ENCODE results near the gene BLID. TPM values are rescaled to one million over a fixed set of nuclear protein-coding genes. Genes with fewer than 3 reads are reported as not detected.

The BLID gene
- total and polyA plus RNA-seq, 5 donors, result 0.57 to 2.4 (median 1.7) TPM

DNA sequence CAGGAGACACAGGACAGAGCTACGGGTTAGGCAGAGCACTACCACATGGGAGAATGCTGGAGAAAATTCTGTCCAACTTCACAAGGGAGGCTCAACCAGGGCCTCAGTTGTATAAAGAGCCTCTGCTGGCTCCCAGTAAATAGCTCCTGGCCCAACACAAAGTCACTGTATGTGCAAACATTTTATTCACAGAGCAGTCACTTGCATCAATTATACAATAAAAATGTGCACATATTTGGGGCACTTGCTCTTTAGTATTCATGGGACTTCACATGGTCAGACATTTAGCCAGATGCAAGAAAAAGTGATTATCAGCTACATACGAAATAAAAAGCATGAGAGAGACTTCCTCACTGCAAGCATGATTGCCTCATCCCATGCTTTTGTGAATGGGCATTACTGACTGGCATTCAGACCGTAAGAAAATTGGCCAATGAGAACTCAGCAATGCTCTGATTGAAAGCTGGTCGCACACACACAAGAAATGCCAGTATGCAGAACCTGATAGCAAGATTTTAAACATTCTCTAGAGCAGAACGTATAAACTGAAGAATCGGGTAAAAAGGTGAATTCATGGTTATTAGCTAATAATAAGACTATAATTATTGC lies 39.4 kb downstream of the BLID start:
- 89% methylated on average over 6 of the region's 6 CpGs for WGBS
- H3K27ac ChIP-seq (ENCODE audit: low read length), result no peak overlapping the region
- no peak for ATAC-seq
- H3K4me3 ChIP-seq (ENCODE audit: low read length), result no peak overlapping the region
- peaks cover 4% of the 10 kb centered on the region for H3K4me1 ChIP-seq (ENCODE audit: control insufficient read depth, insufficient read depth, low read length)
- intact Hi-C loops (cut with DNase I), result no loop called here
- no peaks in the 10 kb centered on the region for H3K9me3 ChIP-seq (ENCODE audit: control insufficient read depth, low read length)
- no peaks in the 10 kb centered on the region for H3K27me3 ChIP-seq (ENCODE audit: control insufficient read depth, insufficient read depth)
- DNase-seq, result no peak

DNA sequence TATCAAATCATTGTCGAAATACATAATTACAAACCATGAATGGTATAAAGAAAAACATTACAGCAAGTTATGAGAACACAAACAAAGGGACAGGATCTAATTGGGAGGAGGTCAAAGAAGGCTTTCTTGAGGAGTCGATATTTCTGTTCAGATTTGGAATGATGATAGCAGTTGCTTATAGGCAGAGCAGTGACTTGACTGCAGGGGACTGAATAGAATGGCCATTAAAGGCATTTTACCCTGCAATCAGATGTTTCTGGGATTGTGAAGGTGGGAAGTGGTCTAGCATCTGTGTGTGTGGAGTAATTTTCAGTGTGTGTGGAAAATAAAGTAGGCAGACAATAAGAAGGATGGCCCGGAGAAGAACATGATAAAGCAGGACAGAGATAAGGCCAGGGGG lies 41.0 kb downstream of the BLID start:
- ATAC-seq (no peak), DNase-seq (no peak)
- 66% methylated on average over 3 of the region's 3 CpGs for whole genome bisulfite sequencing
- intact Hi-C loops (cut with DNase I), result no loop called here
- no peak overlapping the region for H3K27ac ChIP-seq (ENCODE audit: low read length)
- peaks cover 4% of the 10 kb centered on the region for H3K4me1 ChIP-seq (ENCODE audit: control insufficient read depth, insufficient read depth, low read length)
- H3K4me3 ChIP-seq (ENCODE audit: low read length), result no peak overlapping the region
- H3K27me3 ChIP-seq (ENCODE audit: control insufficient read depth, insufficient read depth), result no peaks in the 10 kb centered on the region
- H3K9me3 ChIP-seq (ENCODE audit: control insufficient read depth, low read length), result no peaks in the 10 kb centered on the region

DNA sequence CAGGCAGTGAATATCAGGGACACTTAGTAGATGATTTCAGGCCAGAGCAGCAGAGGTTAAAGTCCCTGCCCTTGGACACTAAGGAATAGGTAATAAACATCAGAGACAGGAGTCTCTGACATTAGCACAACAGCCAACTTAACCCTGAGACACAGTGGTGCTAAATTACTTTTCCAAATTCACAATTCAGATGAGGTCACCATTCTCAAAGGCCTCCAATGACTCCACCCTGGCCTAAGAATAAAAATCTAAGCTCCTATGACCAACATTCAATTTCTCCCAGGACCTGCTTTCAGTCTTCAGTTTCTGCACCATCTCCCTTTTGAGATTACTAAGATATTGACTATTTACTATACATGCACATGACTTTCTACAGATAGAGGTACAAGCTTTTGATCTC lies 42.0 kb downstream of the BLID start:
- Histone ChIP-seq H3K9me3 (ENCODE audit: control insufficient read depth, low read length) (no peaks in the 10 kb centered on the region), H3K27me3 (ENCODE audit: control insufficient read depth, insufficient read depth) (no peaks in the 10 kb centered on the region), H3K27ac (ENCODE audit: low read length) (no peak overlapping the region), H3K4me1 (ENCODE audit: control insufficient read depth, insufficient read depth, low read length) (peaks cover 5% of the 10 kb centered on the region), H3K4me3 (ENCODE audit: low read length) (no peak overlapping the region)
- ATAC-seq (no peak), DNase-seq (no peak)
- intact Hi-C loops (cut with DNase I), result no loop called here

DNA sequence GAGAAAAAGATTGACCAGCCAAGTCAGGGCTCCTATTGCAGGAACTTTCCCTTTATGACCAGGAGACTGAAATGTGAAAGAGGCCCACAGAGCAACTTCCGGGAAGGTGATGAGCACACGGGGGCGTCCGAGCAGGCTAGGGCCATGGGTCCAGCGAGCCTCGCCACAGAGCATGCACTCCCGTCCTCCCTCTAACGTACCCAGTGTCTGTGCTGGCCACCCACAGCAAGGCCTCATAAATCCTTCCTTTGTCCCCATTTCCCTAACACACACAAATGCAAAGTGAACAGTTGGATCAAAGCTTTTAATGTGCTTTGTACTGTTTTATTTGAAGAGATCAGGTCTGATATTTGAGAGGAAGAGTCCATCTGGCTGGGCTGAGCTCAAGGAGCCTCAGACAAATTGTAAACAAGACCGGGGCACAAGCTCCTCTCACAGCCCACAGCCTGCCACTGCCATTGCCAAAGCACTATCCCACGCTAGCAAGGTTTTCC lies 44.3 kb downstream of the BLID start:
- Histone ChIP-seq H3K4me1 (ENCODE audit: control insufficient read depth, insufficient read depth, low read length) (peaks cover 5% of the 10 kb centered on the region), H3K27ac (ENCODE audit: low read length) (no peak overlapping the region), H3K9me3 (ENCODE audit: control insufficient read depth, low read length) (no peaks in the 10 kb centered on the region), H3K4me3 (ENCODE audit: low read length) (no peak overlapping the region), H3K27me3 (ENCODE audit: control insufficient read depth, insufficient read depth) (no peaks in the 10 kb centered on the region)
- ATAC-seq, result no peak
- intact Hi-C loops (cut with DNase I), result no loop called here
- WGBS, result 82% methylated on average over 10 of the region's 10 CpGs
- DNase-seq, result no peak

DNA sequence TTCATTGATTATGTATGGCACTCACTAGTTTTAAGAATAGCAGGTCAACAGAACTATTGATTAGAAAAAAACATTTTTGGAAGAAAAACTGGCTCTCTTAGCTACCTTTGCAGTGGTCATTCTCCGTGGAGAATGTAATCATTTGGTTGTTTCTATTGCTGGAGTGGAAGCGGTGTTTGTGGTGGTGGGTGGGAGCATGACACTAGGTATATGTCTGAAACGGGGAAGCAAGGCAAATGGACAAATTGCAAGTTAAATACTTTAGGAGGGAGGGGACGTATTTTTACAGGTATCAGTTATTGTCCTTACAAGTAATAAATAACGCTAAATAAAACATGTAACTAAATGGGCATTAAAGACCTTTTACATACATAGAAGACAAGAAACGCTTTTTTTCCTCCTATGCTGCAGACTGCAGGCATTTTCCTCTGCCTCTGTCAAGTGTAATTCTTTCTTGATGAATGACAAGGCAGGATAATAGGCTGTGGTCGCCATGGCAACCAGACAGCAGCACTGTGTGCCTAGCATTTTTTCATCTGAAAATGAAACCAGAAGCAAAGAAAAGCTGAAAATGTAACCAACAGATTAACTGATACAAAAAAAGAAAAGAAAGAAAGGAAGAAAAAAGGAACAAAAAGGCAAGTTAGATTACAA lies 46.2 kb downstream of the BLID start:
- 51% methylated on average over 7 of the region's 7 CpGs for WGBS
- Histone ChIP-seq H3K27me3 (ENCODE audit: control insufficient read depth, insufficient read depth) (no peaks in the 10 kb centered on the region), H3K27ac (ENCODE audit: low read length) (no peak overlapping the region), H3K9me3 (ENCODE audit: control insufficient read depth, low read length) (no peaks in the 10 kb centered on the region), H3K4me1 (ENCODE audit: control insufficient read depth, insufficient read depth, low read length) (peaks cover 2% of the 10 kb centered on the region), H3K4me3 (ENCODE audit: low read length) (no peak overlapping the region)
- ATAC-seq (peak in 1 of 2 donors; percentile 36), DNase-seq (peak; percentile 69 to 91 (median 74))
- intact Hi-C loops (cut with DNase I), result no loop called here

DNA sequence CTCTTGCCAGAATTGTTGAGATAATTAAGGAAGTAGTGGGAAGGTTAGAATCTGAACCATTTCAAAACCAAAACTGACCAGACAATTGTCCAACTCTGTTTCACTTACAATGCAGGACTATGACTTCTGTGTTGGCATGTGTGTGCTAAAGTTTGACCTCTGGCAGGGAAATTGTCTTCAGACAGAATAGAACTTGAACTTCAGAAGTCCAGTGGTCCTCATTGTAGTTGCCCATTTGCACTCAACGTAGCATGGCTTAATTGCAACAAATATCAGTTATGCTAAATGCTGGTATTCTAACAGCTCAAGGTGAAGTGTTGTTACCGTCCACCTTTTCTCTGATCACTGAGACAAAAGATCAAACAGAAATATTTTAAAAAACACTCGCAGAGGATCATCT lies 47.2 kb downstream of the BLID start:
- Histone ChIP-seq H3K27me3 (ENCODE audit: control insufficient read depth, insufficient read depth) (no peaks in the 10 kb centered on the region), H3K4me1 (ENCODE audit: control insufficient read depth, insufficient read depth, low read length) (peaks cover 2% of the 10 kb centered on the region), H3K4me3 (ENCODE audit: low read length) (no peak overlapping the region), H3K9me3 (ENCODE audit: control insufficient read depth, low read length) (no peaks in the 10 kb centered on the region), H3K27ac (ENCODE audit: low read length) (no peak overlapping the region)
- 80% methylated on average over 3 of the region's 3 CpGs for WGBS
- DNase-seq, result no peak
- no peak for ATAC-seq
- intact Hi-C loops (cut with DNase I), result no loop called here

DNA sequence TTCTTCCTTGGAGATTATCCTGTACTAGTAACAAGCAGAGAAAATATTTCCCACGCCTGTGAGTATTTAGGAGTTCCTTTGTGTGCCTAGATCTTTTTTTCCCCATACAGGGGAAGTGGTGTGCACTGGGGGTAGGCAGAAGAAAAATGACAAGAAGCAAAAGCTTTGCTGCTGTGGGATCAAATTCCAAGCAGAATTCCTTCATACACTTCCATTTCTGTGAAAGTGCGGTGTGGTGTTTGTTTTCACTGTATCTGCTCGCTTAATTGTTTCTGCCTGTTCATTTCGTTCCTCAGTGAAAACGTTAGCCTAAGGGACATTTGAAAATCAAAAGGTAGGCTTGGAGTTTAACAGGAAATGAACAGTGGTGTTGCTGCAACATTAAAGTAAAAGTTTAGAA lies 47.9 kb downstream of the BLID start:
- H3K4me3 ChIP-seq (ENCODE audit: low read length), result no peak overlapping the region
- intact Hi-C loops (cut with DNase I), result no loop called here
- H3K27ac ChIP-seq (ENCODE audit: low read length), result no peak overlapping the region

More for the DNA sequence above, 47.9 kb downstream of the BLID start:
- no peaks in the 10 kb centered on the region for H3K9me3 ChIP-seq (ENCODE audit: control insufficient read depth, low read length)
- H3K4me1 ChIP-seq (ENCODE audit: control insufficient read depth, insufficient read depth, low read length), result peaks cover 2% of the 10 kb centered on the region
- WGBS, result 41% methylated on average over 5 of the region's 5 CpGs
- H3K27me3 ChIP-seq (ENCODE audit: control insufficient read depth, insufficient read depth), result no peaks in the 10 kb centered on the region
- no peak for DNase-seq
- no peak for ATAC-seq

Small RNA genes within 50 kb of the gene (microRNA-seq; reads per million reads assigned to microRNA genes)
- 94,347 to 126,868 reads per million in 2 donors for gene MIR100
- gene MIR125B1, result 374 to 635 reads per million in 2 donors
- gene MIRLET7A2, result 135 to 331 reads per million in 2 donors

Data from right cardiac atrium (tissue), 5 donors.